Upper lobe of left lung (tissue), 4 donors: ENCODE data around the gene PIR.

ENCODE experiments used
- CTCF ChIP-seq, 6 experiments: fragments of 450-650 bp in 4 of 6; fragments of 200-600 bp in 2 of 6; sonication (generic) in 2 of 6; IDR thresholded peaks; one replicate each; pipeline ENCODE4 v1.5.1; 2016 to 2019; ENCODE audit warnings: antibody characterized with exemption in 6 of 6
- EP300 ChIP-seq, 4 donors: sonication (generic); formaldehyde crosslinking; IDR thresholded peaks; one replicate each; pipeline ENCODE4 v1.5.1; 2017; ENCODE audit warnings: antibody characterized with exemption in 4 of 4, control low read depth in 2 of 4
- POLR2A ChIP-seq, 4 donors: fragments of 450-650 bp; IDR thresholded peaks; one replicate each; pipeline ENCODE4 v1.5.1; 2016 to 2017; ENCODE audit warnings: antibody characterized with exemption in 4 of 4, mild to moderate bottlenecking in 2 of 4
- POLR2AphosphoS5 ChIP-seq, 2 donors: sonication (generic); formaldehyde crosslinking; IDR thresholded peaks; one replicate each; pipeline ENCODE4 v1.5.1; 2017; ENCODE audit warnings: antibody characterized with exemption in 2 of 2

GRCh38 chrX:15434205-15434604, 58.9 kb downstream of the PIR start:
- TF ChIP-seq CTCF (IDR thresholded peaks at IDR 0.05) (no peak), POLR2A (IDR thresholded peaks at IDR 0.05) (no peak), EP300 (IDR thresholded peaks at IDR 0.05) (no peak), POLR2AphosphoS5 (IDR thresholded peaks at IDR 0.05) (no peak)
